Fibroblast of gingiva (primary cell): ENCODE data around the gene RPTOR.
A peak's percentile ranks its signal among the peaks of the same experiment; 100 is the strongest.

Source experiments
- DNase-seq: peaks from one replicate; pipeline ENCODE4 v3.0.0-alpha.2; 2011; ENCODE audit warnings: low read depth

The RPTOR gene

GRCh38 chr17:80962356-80963329, 418.0 kb downstream of the RPTOR start:
- DNase-seq: no peak

- DNase-seq: no peak
Measured at GRCh38 chr17:80963812-80964543, 419.3 kb downstream of the RPTOR start.

GRCh38 chr17:80964544-80964856, 419.9 kb downstream of the RPTOR start:
- DNase-seq: no peak

- DNase-seq: no peak
Measured at GRCh38 chr17:80964859-80965580, 420.4 kb downstream of the RPTOR start.

GRCh38 chr17:80965606-80966005, 421.0 kb downstream of the RPTOR start:
- DNase-seq: no peak

- no peak for DNase-seq
Measured at GRCh38 chr17:80967404-80967872, 422.8 kb downstream of the RPTOR start.

GRCh38 chr17:80968602-80969029, 424.0 kb downstream of the RPTOR start:
- peak; percentile 59 for DNase-seq

GRCh38 chr17:80969030-80969673, 424.5 kb downstream of the RPTOR start:
- no peak for DNase-seq

GRCh38 chr17:80969674-80970043, 425.0 kb downstream of the RPTOR start:
- DNase-seq: no peak

- no peak for DNase-seq
Measured at GRCh38 chr17:80970044-80970761, 425.6 kb downstream of the RPTOR start.

- DNase-seq: no peak
Measured at GRCh38 chr17:80970762-80971703, 426.4 kb downstream of the RPTOR start.

GRCh38 chr17:80971704-80972304, 427.2 kb downstream of the RPTOR start:
- DNase-seq: no peak

GRCh38 chr17:80976701-80977100, 432.1 kb downstream of the RPTOR start:
- DNase-seq: no peak

GRCh38 chr17:80977172-80977571, 432.5 kb downstream of the RPTOR start:
- DNase-seq: no peak

- DNase-seq: no peak
Measured at GRCh38 chr17:80978499-80979497, 434.2 kb downstream of the RPTOR start.

- no peak for DNase-seq
Measured at GRCh38 chr17:80979547-80980378, 435.1 kb downstream of the RPTOR start.

GRCh38 chr17:80980397-80981061, 435.9 kb downstream of the RPTOR start:
- no peak for DNase-seq
